Kidney tubule cell (primary cell): ENCODE measurements around the gene FAM169A.
"Not testable (repeated sequence)": the region's sequence is repeated elsewhere in the genome, so short reads cannot be mapped to it uniquely, and the experiment has no call there.

Experiments
- DNase-seq: peaks from one replicate; pipeline ENCODE4 v3.0.0-alpha.2; 2018; ENCODE audit warnings: low spot score

FAM169A gene

GRCh38 chr5:74869414-74869813 lies 3.2 kb upstream of the FAM169A start:
- DNase-seq, result not testable (repeated sequence)

GRCh38 chr5:74866596-74867162 lies 492 bp upstream of the FAM169A start:
- DNase-seq, result peak; percentile 3

GRCh38 chr5:74865256-74865803 lies 857 bp downstream of the FAM169A start:
- no peak for DNase-seq

GRCh38 chr5:74864823-74865222 lies 1.4 kb downstream of the FAM169A start:
- no peak for DNase-seq

GRCh38 chr5:74863726-74864125 lies 2.5 kb downstream of the FAM169A start:
- DNase-seq, result no peak

- DNase-seq, result no peak
Measured at GRCh38 chr5:74862221-74862620, 4.0 kb downstream of the FAM169A start.

- not testable (repeated sequence) for DNase-seq
Measured at GRCh38 chr5:74856975-74857374, 9.2 kb downstream of the FAM169A start.

GRCh38 chr5:74853256-74853655 lies 12.9 kb downstream of the FAM169A start:
- DNase-seq, result no peak

- DNase-seq, result no peak
Measured at GRCh38 chr5:74851684-74852353, 14.4 kb downstream of the FAM169A start.

- no peak for DNase-seq
Measured at GRCh38 chr5:74850789-74851425, 15.3 kb downstream of the FAM169A start.

- DNase-seq, result no peak
Measured at GRCh38 chr5:74850030-74850429, 16.2 kb downstream of the FAM169A start.

GRCh38 chr5:74848553-74849025 lies 17.6 kb downstream of the FAM169A start:
- no peak for DNase-seq

GRCh38 chr5:74839229-74839628 lies 27.0 kb downstream of the FAM169A start:
- DNase-seq, result peak; percentile 55

- no peak for DNase-seq
Measured at GRCh38 chr5:74838262-74838661, 27.9 kb downstream of the FAM169A start.

- DNase-seq, result no peak
Measured at GRCh38 chr5:74837115-74837514, 29.1 kb downstream of the FAM169A start.

- no peak for DNase-seq
Measured at GRCh38 chr5:74833537-74834266, 32.5 kb downstream of the FAM169A start.

- no peak for DNase-seq
Measured at GRCh38 chr5:74829413-74829812, 36.8 kb downstream of the FAM169A start.

- DNase-seq, result peak; percentile 38
Measured at GRCh38 chr5:74822288-74822687, 43.9 kb downstream of the FAM169A start.

- DNase-seq, result no peak
Measured at GRCh38 chr5:74816875-74817274, 49.3 kb downstream of the FAM169A start.

GRCh38 chr5:74810915-74811314 lies 55.3 kb downstream of the FAM169A start:
- peak; percentile 58 for DNase-seq

GRCh38 chr5:74801941-74802340 lies 64.2 kb downstream of the FAM169A start:
- peak; percentile 19 for DNase-seq

- no peak for DNase-seq
Measured at GRCh38 chr5:74801197-74801596, 65.0 kb downstream of the FAM169A start.
